CMK (cell line): ENCODE data around the gene CDKN2C.
"Not testable (repeated sequence)": the region's sequence is repeated elsewhere in the genome, so short reads cannot be mapped to it uniquely, and the experiment has no call there.

Source experiments
- DNase-seq: peaks from one replicate; pipeline ENCODE4 v3.0.0-alpha.2; 2010; ENCODE audit warnings: low read depth

Gene CDKN2C

DNA sequence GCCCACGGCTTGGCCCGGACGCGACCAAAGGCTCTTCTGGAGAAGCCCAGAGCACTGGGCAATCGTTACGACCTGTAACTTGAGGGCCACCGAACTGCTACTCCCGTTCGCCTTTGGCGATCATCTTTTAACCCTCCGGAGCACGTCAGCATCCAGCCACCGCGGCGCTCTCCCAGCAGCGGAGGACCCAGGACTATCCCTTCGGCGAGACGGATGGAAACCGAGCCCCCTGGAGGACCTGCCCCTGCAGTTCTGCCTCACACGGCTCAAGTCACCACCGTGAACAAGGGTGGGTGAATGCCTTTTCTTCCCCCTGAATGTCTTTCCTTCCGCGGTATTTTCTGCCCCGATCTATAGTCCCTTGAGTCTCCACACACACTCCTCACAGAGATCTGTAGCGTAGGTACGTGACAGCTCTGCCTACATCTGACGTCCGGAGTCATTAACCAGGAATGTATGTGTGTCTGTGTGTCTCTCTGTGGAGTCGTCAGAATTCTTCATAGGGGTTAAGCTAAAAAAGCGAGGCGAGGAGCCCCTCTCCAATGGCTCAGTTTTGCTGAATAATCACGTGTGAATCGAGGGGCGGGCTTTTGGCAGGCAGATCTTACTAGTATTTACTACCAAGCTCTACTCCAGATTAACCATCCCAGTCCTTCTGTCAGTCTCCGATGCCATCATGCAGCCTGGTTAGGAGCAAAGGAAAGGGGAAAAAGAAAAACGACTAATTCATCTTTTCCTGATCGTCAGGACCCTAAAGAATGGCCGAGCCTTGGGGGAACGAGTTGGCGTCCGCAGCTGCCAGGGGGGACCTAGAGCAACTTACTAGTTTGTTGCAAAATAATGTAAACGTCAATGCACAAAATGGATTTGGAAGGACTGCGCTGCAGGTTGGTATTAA lies at the start of gene CDKN2C:
TSS of gene CDKN2C (plus strand) at position 635 of the 898 bp plus-strand sequence. CDS start at position 759, 124 bp downstream.
- no peak for DNase-seq

- DNase-seq = no peak
Measured at GRCh38 chr1:50920409-50920808, 49.6 kb upstream of the CDKN2C start.

- DNase-seq = no peak
Measured at GRCh38 chr1:50921029-50921428, 49.0 kb upstream of the CDKN2C start.

DNA sequence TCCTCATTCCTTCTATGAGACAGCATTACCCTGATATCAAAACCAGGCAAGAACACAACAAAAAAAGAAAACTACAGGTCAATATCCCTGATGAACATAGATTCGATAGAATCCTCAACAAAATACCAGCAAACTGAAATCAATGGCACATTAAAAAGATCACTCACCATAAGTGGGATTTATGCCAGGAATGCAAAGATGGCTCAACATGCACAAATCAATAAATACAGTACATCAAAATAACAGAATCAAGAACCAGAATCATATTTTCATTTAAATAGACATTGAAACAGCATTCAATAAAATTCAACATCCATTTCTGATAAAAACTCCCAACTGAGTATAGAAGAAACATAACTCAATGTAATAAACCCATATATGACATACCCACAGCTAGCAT lies 46.5 kb upstream of the CDKN2C start:
- no peak for DNase-seq

DNA sequence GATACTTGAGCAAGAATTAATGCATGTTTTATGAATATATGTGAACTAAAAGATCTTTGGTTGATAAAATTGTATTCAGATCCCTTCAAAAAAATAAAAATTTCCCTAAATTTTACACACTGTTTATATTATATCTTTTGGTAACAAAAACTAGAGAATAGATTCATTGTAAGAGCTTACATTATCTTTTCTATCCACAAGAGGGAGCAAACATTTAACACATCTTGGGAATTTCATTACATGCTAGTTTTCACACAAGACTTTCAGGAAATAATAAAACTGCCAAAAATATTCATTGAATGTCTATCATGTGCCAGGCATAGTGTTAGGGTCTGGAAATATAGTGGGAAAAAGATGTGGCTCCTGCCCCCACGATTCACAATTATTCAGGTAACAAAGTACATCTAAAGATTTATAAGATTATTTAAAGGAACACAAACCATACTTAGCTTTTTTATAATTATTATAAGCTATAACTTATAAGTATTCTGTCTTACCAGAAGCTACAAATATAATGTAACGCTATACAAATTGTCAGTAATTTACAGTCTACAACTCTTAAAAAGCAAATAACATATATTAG lies 40.6 kb upstream of the CDKN2C start:
- peak; percentile 14 for DNase-seq

- DNase-seq = no peak
Measured at GRCh38 chr1:50930193-50930592, 39.9 kb upstream of the CDKN2C start.

- no peak for DNase-seq
Measured at GRCh38 chr1:50930965-50931737, 38.9 kb upstream of the CDKN2C start.

DNA sequence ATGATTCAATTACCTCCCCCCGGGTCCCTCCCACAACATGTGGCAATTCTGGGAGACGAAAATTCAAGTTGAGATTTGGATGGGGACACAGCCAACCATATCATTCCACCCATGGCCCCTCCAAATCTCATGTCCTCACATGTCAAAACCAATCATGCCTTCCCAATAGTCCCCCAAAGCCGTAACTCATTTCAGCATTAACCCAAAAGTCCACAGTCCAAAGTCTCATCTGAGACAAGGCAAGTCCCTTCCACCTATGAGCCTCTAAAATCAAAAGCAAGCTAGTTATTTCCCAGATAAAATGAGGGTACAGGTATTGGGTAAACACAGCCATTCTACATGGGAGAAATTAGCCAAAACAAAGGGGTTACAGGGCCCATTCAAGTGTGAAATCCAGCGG lies 38.0 kb upstream of the CDKN2C start:
- DNase-seq = not testable (repeated sequence)

GRCh38 chr1:50933770-50934169 lies 36.3 kb upstream of the CDKN2C start:
- DNase-seq = not testable (repeated sequence)

GRCh38 chr1:50934838-50935237 lies 35.2 kb upstream of the CDKN2C start:
- no peak for DNase-seq

DNA sequence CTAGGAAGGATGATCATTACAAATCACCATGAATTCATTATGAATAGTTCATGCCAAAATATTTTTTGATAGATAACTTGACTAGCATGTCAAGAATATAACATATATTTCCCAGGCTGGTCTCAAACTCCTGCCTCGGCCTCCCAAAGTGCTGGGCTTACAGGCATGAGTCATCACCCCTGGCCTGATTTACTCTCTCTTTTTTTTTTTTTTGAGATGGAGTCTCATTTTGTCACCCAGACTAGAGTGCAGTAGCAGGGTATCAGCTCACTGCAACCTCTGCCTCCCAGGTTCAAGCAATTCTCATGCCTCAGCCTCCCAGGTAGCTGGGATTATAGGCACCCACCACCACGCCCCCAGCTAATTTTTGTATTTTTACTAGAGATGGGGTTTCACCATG lies 34.8 kb upstream of the CDKN2C start:
- DNase-seq = not testable (repeated sequence)

DNA sequence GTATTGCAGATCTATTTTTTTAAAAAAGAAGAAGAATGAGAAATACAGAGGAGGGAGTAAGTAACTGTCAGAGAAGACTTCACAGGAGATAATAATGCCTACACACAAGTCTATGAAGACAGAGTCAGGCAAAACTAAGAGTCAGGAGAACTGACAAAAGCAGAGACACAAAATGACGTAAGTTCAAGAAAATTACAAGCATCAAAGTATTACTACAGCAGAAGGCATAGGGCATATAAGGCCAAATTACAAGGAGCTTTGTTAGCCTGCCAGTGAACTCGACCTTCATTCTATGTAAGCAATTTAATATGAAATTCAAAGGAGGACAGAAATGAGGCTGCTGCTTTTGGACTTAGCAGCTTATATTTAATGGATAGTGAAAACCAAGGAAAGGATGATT lies 33.7 kb upstream of the CDKN2C start:
- no peak for DNase-seq

DNA sequence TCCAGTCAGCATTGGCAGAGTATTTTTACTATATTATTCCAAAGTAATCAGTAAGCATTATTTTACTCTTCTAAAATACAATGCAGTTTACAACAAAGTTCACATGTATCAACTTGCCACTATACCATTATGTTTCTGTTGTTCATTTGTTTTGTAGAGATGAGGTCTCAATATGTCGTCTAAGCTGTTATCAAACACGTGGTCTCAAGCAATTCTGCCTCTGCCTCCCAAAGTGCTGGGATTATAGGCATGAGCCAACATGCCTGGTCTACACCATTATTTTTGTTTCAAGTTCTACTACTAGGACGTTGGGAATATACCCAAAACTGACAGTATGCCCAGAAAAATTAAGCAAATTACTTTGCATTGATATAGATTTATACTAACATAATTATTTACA lies 29.8 kb upstream of the CDKN2C start:
- DNase-seq = no peak

- DNase-seq = no peak
Measured at GRCh38 chr1:50942334-50942733, 27.7 kb upstream of the CDKN2C start.

DNA sequence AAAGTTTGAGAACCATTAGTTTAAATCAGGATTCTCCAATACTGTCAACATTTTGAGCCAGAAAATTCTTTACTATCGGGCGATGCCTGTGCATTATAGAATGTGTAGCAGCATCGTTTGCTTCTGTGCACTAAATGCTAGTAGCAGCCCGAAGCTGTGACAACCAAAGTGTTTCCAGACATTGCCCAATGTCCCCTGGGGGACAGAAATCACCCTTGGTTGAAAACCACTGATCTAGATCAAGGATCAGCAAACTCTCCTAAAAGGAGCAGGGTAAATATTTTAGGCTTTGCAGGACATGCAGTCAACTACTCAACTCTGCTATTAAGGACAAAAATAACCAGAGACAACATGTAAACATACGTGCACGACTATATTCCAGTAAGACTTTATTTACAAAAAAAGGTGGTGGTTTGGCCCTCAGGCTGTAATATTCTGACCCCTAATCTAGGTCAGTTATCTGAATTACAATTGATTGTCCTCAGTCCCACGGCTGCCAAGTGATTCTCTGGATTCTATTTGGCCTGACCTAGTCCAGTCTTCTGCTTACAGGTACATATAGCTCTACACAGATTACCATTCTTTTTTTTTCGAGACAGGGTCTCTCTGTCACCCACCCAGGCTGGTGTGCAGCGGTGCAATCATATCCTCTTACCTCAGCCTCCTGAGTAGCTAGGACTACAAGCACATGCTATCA lies 20.6 kb upstream of the CDKN2C start:
- DNase-seq = no peak

- no peak for DNase-seq
Measured at GRCh38 chr1:50950396-50950795, 19.6 kb upstream of the CDKN2C start.

DNA sequence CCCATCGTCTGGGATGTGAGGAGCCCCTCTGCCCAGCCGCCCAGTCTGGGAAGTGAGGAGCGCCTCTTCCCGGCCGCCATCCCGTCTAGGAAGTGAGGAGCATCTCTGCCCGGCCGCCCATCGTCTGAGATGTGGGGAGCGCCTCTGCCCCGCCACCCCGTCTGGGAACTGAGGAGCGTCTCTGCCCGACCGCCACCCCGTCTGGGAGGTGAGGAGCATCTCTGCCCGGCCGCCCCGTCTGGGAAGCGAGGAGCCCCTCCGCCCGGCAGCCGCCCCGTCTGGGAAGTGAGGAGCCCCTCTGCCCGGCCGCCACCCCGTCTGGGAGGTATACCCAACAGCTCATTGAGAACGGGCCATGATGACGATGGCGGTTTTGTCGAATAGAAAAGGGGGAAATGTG lies 17.5 kb upstream of the CDKN2C start:
- DNase-seq = not testable (repeated sequence)

- DNase-seq = no peak
Measured at GRCh38 chr1:50955116-50955515, 14.9 kb upstream of the CDKN2C start.

DNA sequence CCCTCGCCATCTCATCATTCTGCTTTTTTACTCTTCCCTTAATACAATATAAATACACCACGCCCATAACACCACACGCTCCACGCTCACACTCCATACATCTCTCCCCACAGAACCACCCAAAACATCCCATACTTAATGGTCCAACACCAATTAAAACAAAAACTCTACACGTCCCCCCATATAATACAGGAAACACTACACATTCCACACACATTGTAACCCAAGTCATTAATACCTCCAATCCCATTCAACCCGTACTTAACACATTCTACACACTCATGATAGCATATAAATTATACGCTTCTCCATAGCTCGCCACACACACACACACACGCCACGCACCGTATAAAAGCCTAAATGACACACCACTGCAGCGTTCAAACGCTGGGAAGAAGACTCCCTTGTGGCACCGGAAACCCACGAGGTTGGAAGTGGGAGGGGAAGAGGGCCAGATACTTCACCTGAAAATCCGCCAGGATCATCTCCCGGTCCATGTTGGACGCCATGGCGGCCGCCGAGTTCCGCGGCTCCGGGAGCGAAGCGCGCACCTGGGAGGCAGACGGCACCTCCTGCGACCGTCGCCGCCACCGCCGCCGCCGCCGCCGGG lies 10.6 kb upstream of the CDKN2C start:
- no peak for DNase-seq

- DNase-seq = peak; percentile 97
Measured at GRCh38 chr1:50959913-50960844, 9.9 kb upstream of the CDKN2C start, which contains the start of gene FAF1. FAF1 (minus strand) TSS chr1:50960267; CDS start chr1:50959811, 456 bp downstream.
